GM12878 (cell line): ENCODE measurements around the gene OR5AK2. TPM values are rescaled to one million over a fixed set of nuclear protein-coding genes. Genes with fewer than 3 reads are reported as not detected.

Experiments used
- ATAC-seq: fragments of 200-7000 bp; cut with Tn5 transposase; 3 replicates; pipeline ENCODE4 v1.9.1; 2020; ENCODE audit warnings: mild to moderate bottlenecking, moderate library complexity
- BruUV-seq: library from RNA; stranded (reverse); fragments of 400-500 nt; replicated peaks from 2 replicates; lab custom pipeline; 2021; lab: Mats Ljungman, UMichigan
- CTCF ChIA-PET: fragments of 300-600 bp; sonication (Branson Sonifier 250); formaldehyde crosslinking; extraction: SDS; loops from one replicate; lab custom pipeline; 2021; ENCODE audit warnings: inconsistent platforms; lab: Yijun Ruan, JAX
- POLR2A ChIA-PET: fragments of 350-600 bp; formaldehyde crosslinking; extraction: SDS; loops from one replicate; lab custom pipeline; 2021; ENCODE audit warnings: inconsistent platforms; lab: Charles Lee
- RAD21 ChIA-PET: fragments of 300-600 bp; sonication (Branson Sonifier 250); formaldehyde crosslinking; loops from one replicate; lab custom pipeline; 2023; ENCODE audit warnings: antibody characterized with exemption; ENCODE audit not compliant: unreplicated experiment; lab: Charles Lee
- SMC1A ChIA-PET: fragments of 300-600 bp; sonication (Branson Sonifier 250); formaldehyde crosslinking; loops from one replicate; lab custom pipeline; 2023; ENCODE audit not compliant: unreplicated experiment, uncharacterized antibody; lab: Charles Lee
- DNase-seq: peaks from one replicate; pipeline ENCODE4 v3.0.0-alpha.2; 2011; ENCODE audit warnings: low read depth, low spot score
- FAIRE-seq: peaks from 3 replicates; lab custom pipeline; 2011; peaks lifted over from hg19 to GRCh38; lab: Jason Lieb, UNC
- H2AFZ ChIP-seq: 2 replicates; pipeline ENCODE4 v1.6.0; 2011; ENCODE audit warnings: low read depth, low read length, control low read depth; ENCODE audit not compliant: control insufficient read depth
- H3K27ac ChIP-seq: 2 replicates; pipeline ENCODE4 v1.5.1; 2011; ENCODE audit warnings: control low read depth; ENCODE audit not compliant: control insufficient read depth, insufficient read depth
- H3K27me3 ChIP-seq, 2 experiments: replicated peaks in 1 of 2; 2 replicates each; pipeline versions ENCODE4 v1.6.0 to v1.6.1; 2011; ENCODE audit warnings: low read length in 1 of 2; ENCODE audit not compliant: control insufficient read depth in 2 of 2, insufficient read depth in 2 of 2
- H3K36me3 ChIP-seq, 2 experiments: 2 replicates each; pipeline ENCODE4 v1.5.1; 2011; ENCODE audit warnings: low read length in 1 of 2; ENCODE audit not compliant: control insufficient read depth in 2 of 2, insufficient read depth in 2 of 2
- H3K4me1 ChIP-seq: 2 replicates; pipeline ENCODE4 v1.6.1; 2011; ENCODE audit warnings: mild to moderate bottlenecking, low read length, moderate library complexity, mixed read lengths; ENCODE audit not compliant: control insufficient read depth, insufficient read depth
- H3K4me2 ChIP-seq: 2 replicates; pipeline ENCODE4 v1.6.0; 2011; ENCODE audit warnings: control low read depth; ENCODE audit not compliant: control insufficient read depth, insufficient read depth
- H3K4me3 ChIP-seq: fragments of 200-600 bp; sonication (generic); 2 replicates; pipeline ENCODE4 v1.5.1; 2016
- H3K79me2 ChIP-seq: 2 replicates; pipeline ENCODE4 v1.6.0; 2011; ENCODE audit warnings: low read length; ENCODE audit not compliant: control insufficient read depth, insufficient read depth
- H3K9ac ChIP-seq: 2 replicates; pipeline ENCODE4 v1.8.0; 2011; ENCODE audit warnings: low read length, control low read depth, mixed read lengths; ENCODE audit not compliant: control insufficient read depth, insufficient read depth
- H3K9me3 ChIP-seq: replicated peaks from 3 replicates; pipeline ENCODE4 v1.5.1; 2011; ENCODE audit warnings: mild to moderate bottlenecking, low read length; ENCODE audit not compliant: control insufficient read depth, insufficient read depth
- H4K20me1 ChIP-seq: 2 replicates; pipeline ENCODE4 v1.6.0; 2011; ENCODE audit not compliant: control insufficient read depth, insufficient read depth
- BCL3 ChIP-seq: IDR thresholded peaks from 2 replicates; pipeline ENCODE4 v1.6.1; 2011; ENCODE audit warnings: borderline replicate concordance, low read depth, mild to moderate bottlenecking, moderate library complexity, low read length; ENCODE audit not compliant: insufficient read depth, poor library complexity, severe bottlenecking
- CHD2 ChIP-seq: IDR thresholded peaks from 2 replicates; pipeline ENCODE4 v1.6.1; 2011; ENCODE audit warnings: low read depth, low read length, improper control_type of control experiment, borderline replicate concordance
- EED ChIP-seq: sonication (generic); IDR thresholded peaks from 2 replicates; pipeline ENCODE4 v1.6.1; 2016; ENCODE audit warnings: antibody characterized with exemption, low read depth
- ETV6 ChIP-seq, 2 experiments: fragments of 450-650 bp in 1 of 2; IDR thresholded peaks in 1 of 2; conservative IDR thresholded peaks in 1 of 2; 2 replicates each; pipeline ENCODE4 v1.6.1; 2014; ENCODE audit warnings: antibody characterized with exemption in 1 of 2, borderline replicate concordance in 1 of 2, low read depth in 1 of 2, mild to moderate bottlenecking in 1 of 2, moderate library complexity in 1 of 2
- JUNB ChIP-seq: IDR thresholded peaks from 2 replicates; pipeline ENCODE4 v1.6.1; 2016; ENCODE audit warnings: antibody characterized with exemption, mild to moderate bottlenecking
- MTA2 ChIP-seq: fragments of 450-650 bp; IDR thresholded peaks from 2 replicates; pipeline ENCODE4 v1.6.1; 2016; ENCODE audit warnings: low read depth, mild to moderate bottlenecking, moderate library complexity
- PBX3 ChIP-seq: IDR thresholded peaks from 2 replicates; pipeline ENCODE4 v1.6.1; 2011; ENCODE audit warnings: mild to moderate bottlenecking, low read depth, low read length, moderate library complexity; ENCODE audit not compliant: insufficient replicate concordance
- POLR2AphosphoS5 ChIP-seq: IDR thresholded peaks from 2 replicates; pipeline ENCODE4 v1.6.1; 2011; ENCODE audit warnings: mild to moderate bottlenecking, low read length, inconsistent platforms
- RUNX3 ChIP-seq: IDR thresholded peaks from 2 replicates; pipeline ENCODE4 v1.6.1; 2012; ENCODE audit warnings: low read length, inconsistent platforms
- SMARCA5 ChIP-seq: fragments of 450-650 bp; IDR thresholded peaks from 2 replicates; pipeline ENCODE4 v1.6.1; 2017; ENCODE audit warnings: mild to moderate bottlenecking
- STAT1 ChIP-seq: fragments of 450-650 bp; conservative IDR thresholded peaks from 2 replicates; pipeline ENCODE4 v1.6.1; 2014; ENCODE audit warnings: antibody characterized with exemption, mild to moderate bottlenecking
- TAF1 ChIP-seq: IDR thresholded peaks from 2 replicates; pipeline ENCODE4 v1.6.1; 2011; ENCODE audit warnings: mild to moderate bottlenecking, low read depth, low read length, borderline replicate concordance
- TCF12 ChIP-seq: IDR thresholded peaks from 2 replicates; pipeline ENCODE4 v1.6.1; 2011; ENCODE audit warnings: low read depth, mild to moderate bottlenecking, low read length
- YY1 ChIP-seq: IDR thresholded peaks from 2 replicates; pipeline ENCODE4 v1.6.1; 2011; ENCODE audit warnings: low read depth, mild to moderate bottlenecking, low read length
- ZNF24 ChIP-seq: fragments of 450-650 bp; IDR thresholded peaks from 2 replicates; pipeline ENCODE4 v1.6.1; 2017; ENCODE audit warnings: antibody characterized with exemption, mild to moderate bottlenecking
- WGBS: methylation state at CpG from one replicate; pipeline ENCODE4 v1.1.6; 2016; ENCODE audit warnings: low lambda C conversion rate; ENCODE audit not compliant: insufficient replicate concordance, insufficient coverage; ENCODE audit errors: missing lambda C conversion rate; 5-methylcytosine and 5-hydroxymethylcytosine counted together
- in situ Hi-C: fragments of 300-500 bp; cut with MboI; formaldehyde crosslinking; loops from 9 replicates; pipeline ENCODE4 v1.14.3; 2018; ENCODE audit warnings: mixed read lengths
- intact Hi-C: fragments of 100-400 bp; cut with micrococcal nuclease; formaldehyde crosslinking; loops from one replicate; pipeline ENCODE4 v1.14.2; 2022; ENCODE audit not compliant: unreplicated experiment
- polyA plus RNA-seq, 11 experiments: library from polyadenylated mRNA; depleted of rRNA in 4 of 11; unstranded in 6 of 11; stranded (reverse) in 5 of 11; fragments of >200 nt; fragmentation: Nextera tagmentation in 4 of 11; fragmentation: Illumina TruSeq in 1 of 11; extraction: Ambion mirVana in 4 of 11; extraction: Trizol in 1 of 11; gene quantifications; 1 replicate in 1 of 11; 2 replicates in 10 of 11; pipeline versions ENCODE4 v1.2.1 to v1.2.3, GENCODE V29; 2011 to 2016; ENCODE audit warnings: inconsistent platforms in 2 of 11, missing spikeins in 2 of 11, low read depth in 1 of 11
- total RNA-seq, 4 experiments: library from RNA; depleted of rRNA in 3 of 4; stranded (reverse); fragments of >200 nt in 3 of 4; fragmentation: Illumina TruSeq in 1 of 4; extraction: Trizol in 1 of 4; gene quantifications; 2 replicates each; pipeline versions ENCODE4 v1.2.1 to v1.2.3, GENCODE V29; 2013 to 2021
- TF ChIP-seq, protein P1 (sequence below): fragments of 450-650 bp; IDR thresholded peaks from 2 replicates; pipeline ENCODE4 v1.6.1; 2017; ENCODE audit warnings: low read depth, mild to moderate bottlenecking, moderate library complexity

OR5AK2 gene
- total and polyA plus RNA-seq, 10 of the 15 experiments (the other 5 are each of a cell fraction or from before 2014, with no cell fraction given), result not detected

DNA sequence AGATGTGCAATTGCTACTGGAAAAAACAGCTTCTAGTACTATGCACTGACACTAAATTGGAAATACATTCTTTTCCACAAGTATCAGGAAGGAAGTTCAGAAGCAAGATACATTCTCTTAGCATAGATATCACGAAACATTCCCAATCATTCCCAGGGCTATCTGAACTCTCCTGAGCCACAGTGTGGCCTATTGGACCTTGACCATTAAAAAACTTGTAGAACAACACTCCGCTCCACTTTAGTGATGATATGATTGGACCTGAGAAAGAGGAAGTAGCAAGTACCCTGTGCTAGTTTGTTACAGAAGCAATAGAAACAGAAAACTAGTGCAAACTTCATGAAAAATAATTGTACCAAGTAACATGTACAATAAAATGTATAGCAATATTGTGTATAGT lies 11.4 kb upstream of the OR5AK2 start:
- FAIRE-seq (no peak), DNase-seq (no peak)
- Histone ChIP-seq H3K9me3 (no peaks in the 10 kb centered on the region), H3K4me2 (no peak overlapping the region), H3K27me3 (no peaks in the 10 kb centered on the region), H3K4me1 (no peaks in the 10 kb centered on the region), H4K20me1 (no peaks in the 10 kb centered on the region), H3K4me3 (no peak overlapping the region)
- ChIA-PET RAD21 (no interaction called here), SMC1A (no interaction called here), CTCF (interaction anchor here (0.7 kb wide), 1 partner anchor 92 kb away, joined by 3 read pairs; no protein-coding TSS in a partner anchor), POLR2A (no interaction called here)
- BruUV-seq, result no TSS peak
- intact Hi-C loops (no loop called here), in situ Hi-C loops (no loop called here)
- 39% methylated on average over 2 of the region's 2 CpGs for WGBS
- TF ChIP-seq, protein P1, sequence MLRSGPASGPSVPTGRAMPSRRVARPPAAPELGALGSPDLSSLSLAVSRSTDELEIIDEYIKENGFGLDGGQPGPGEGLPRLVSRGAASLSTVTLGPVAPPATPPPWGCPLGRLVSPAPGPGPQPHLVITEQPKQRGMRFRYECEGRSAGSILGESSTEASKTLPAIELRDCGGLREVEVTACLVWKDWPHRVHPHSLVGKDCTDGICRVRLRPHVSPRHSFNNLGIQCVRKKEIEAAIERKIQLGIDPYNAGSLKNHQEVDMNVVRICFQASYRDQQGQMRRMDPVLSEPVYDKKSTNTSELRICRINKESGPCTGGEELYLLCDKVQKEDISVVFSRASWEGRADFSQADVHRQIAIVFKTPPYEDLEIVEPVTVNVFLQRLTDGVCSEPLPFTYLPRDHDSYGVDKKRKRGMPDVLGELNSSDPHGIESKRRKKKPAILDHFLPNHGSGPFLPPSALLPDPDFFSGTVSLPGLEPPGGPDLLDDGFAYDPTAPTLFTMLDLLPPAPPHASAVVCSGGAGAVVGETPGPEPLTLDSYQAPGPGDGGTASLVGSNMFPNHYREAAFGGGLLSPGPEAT, result no peak
- no peak for TF ChIP-seq JUNB
- no peak for TF ChIP-seq MTA2
- TF ChIP-seq TCF12, result no peak
- TF ChIP-seq BCL3, result no peak
- no peak for TF ChIP-seq CHD2
- no peak for TF ChIP-seq POLR2AphosphoS5
- no peak for TF ChIP-seq EED
- TF ChIP-seq TAF1, result no peak
- TF ChIP-seq SMARCA5, result no peak
- no peak for TF ChIP-seq RUNX3
- TF ChIP-seq ZNF24, result no peak
- no peak for TF ChIP-seq ETV6 (conservative IDR thresholded peaks at IDR 0.05 in 1 of 2, IDR thresholded peaks at IDR 0.05 in 1 of 2; ENCODE audit: borderline replicate concordance in 1 of 2, low read depth in 1 of 2)
- TF ChIP-seq STAT1, result no peak
- no peak for TF ChIP-seq YY1
- TF ChIP-seq PBX3, result no peak
- TF ChIP-seq, all 136 proteins: peak for 0
- H3K79me2 ChIP-seq, result no peaks in the 10 kb centered on the region
- no peak overlapping the region for H2AFZ ChIP-seq
- H3K9ac ChIP-seq, result no peak overlapping the region
- no peaks in the 10 kb centered on the region for H3K36me3 ChIP-seq
- no peak overlapping the region for H3K27ac ChIP-seq
- ATAC-seq, result no peak
